Ishikawa (cell line): ENCODE measurements around the gene SAFB.

Experiments
- EP300 ChIP-seq: IDR thresholded peaks from 2 replicates; pipeline ENCODE4 v1.6.1; 2012; ENCODE audit warnings: borderline replicate concordance
- FOXM1 ChIP-seq: IDR thresholded peaks from 2 replicates; pipeline ENCODE4 v1.6.1; 2012; ENCODE audit warnings: low read depth, borderline replicate concordance
- RAD21 ChIP-seq: IDR thresholded peaks from 2 replicates; pipeline ENCODE4 v1.6.1; 2012; ENCODE audit warnings: low read depth
- TAF1 ChIP-seq: IDR thresholded peaks from 2 replicates; pipeline ENCODE4 v1.6.1; 2012; ENCODE audit warnings: low read depth, mild to moderate bottlenecking
- YY1 ChIP-seq: IDR thresholded peaks from 2 replicates; pipeline ENCODE4 v1.6.1; 2012; ENCODE audit warnings: low read depth
- TF ChIP-seq, protein P1 (sequence below): IDR thresholded peaks from 2 replicates; pipeline ENCODE4 v1.6.1; 2012; ENCODE audit warnings: low read depth, mild to moderate bottlenecking
- TF ChIP-seq, protein P2 (sequence below): IDR thresholded peaks from 2 replicates; pipeline ENCODE4 v1.6.1; 2012

DNA sequence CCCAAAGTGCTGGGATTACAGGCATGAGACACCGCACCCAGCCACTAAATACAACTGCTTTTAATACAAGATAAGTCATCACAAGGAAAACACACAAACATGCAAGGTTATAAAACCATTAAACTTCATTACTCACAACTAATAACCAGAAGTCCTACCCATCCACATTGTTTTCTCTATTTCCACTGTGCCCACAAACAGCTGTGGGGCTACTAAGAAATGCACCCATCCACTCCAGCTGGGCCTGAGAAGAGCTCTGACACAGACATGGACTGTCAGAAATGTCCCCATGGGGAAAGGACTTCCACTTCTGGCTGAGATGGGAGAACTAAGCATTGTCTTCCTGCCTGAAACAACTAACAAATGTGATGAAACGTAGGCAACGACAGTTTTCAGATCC lies 17.5 kb upstream of the SAFB start:
- TF ChIP-seq YY1 (no peak), EP300 (no peak), RAD21 (no peak), TAF1 (no peak), FOXM1 (no peak)
- TF ChIP-seq, protein P1, sequence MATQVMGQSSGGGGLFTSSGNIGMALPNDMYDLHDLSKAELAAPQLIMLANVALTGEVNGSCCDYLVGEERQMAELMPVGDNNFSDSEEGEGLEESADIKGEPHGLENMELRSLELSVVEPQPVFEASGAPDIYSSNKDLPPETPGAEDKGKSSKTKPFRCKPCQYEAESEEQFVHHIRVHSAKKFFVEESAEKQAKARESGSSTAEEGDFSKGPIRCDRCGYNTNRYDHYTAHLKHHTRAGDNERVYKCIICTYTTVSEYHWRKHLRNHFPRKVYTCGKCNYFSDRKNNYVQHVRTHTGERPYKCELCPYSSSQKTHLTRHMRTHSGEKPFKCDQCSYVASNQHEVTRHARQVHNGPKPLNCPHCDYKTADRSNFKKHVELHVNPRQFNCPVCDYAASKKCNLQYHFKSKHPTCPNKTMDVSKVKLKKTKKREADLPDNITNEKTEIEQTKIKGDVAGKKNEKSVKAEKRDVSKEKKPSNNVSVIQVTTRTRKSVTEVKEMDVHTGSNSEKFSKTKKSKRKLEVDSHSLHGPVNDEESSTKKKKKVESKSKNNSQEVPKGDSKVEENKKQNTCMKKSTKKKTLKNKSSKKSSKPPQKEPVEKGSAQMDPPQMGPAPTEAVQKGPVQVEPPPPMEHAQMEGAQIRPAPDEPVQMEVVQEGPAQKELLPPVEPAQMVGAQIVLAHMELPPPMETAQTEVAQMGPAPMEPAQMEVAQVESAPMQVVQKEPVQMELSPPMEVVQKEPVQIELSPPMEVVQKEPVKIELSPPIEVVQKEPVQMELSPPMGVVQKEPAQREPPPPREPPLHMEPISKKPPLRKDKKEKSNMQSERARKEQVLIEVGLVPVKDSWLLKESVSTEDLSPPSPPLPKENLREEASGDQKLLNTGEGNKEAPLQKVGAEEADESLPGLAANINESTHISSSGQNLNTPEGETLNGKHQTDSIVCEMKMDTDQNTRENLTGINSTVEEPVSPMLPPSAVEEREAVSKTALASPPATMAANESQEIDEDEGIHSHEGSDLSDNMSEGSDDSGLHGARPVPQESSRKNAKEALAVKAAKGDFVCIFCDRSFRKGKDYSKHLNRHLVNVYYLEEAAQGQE = no peak
- TF ChIP-seq, protein P2, sequence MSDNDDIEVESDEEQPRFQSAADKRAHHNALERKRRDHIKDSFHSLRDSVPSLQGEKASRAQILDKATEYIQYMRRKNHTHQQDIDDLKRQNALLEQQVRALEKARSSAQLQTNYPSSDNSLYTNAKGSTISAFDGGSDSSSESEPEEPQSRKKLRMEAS = no peak
